GM10847 (cell line): ENCODE results near the gene BRSK2.

Experiments
- POLR2A ChIP-seq: IDR thresholded peaks from 2 replicates; pipeline ENCODE4 v1.6.1; 2011; ENCODE audit not compliant: insufficient read length; ENCODE audit errors: extremely low read depth

BRSK2 gene

GRCh38 chr11:1387961-1388762 lies 1.6 kb upstream of the BRSK2 start:
- no peak for TF ChIP-seq POLR2A

- no peak for TF ChIP-seq POLR2A
Observed at GRCh38 chr11:1388763-1389102, 1.0 kb upstream of the BRSK2 start.

- no peak for TF ChIP-seq POLR2A
Observed at GRCh38 chr11:1389103-1389931, 417 bp upstream of the BRSK2 start.

- TF ChIP-seq POLR2A = no peak
Observed at GRCh38 chr11:1390569-1391164, 933 bp downstream of the BRSK2 start.

GRCh38 chr11:1391165-1392075 lies 1.7 kb downstream of the BRSK2 start:
- TF ChIP-seq POLR2A = no peak

- no peak for TF ChIP-seq POLR2A
Observed at GRCh38 chr11:1392111-1392510, 2.4 kb downstream of the BRSK2 start.

- no peak for TF ChIP-seq POLR2A
Observed at GRCh38 chr11:1392561-1392960, 2.8 kb downstream of the BRSK2 start.

- TF ChIP-seq POLR2A = no peak
Observed at GRCh38 chr11:1393038-1393710, 3.4 kb downstream of the BRSK2 start.

GRCh38 chr11:1394936-1395772 lies 5.4 kb downstream of the BRSK2 start:
- no peak for TF ChIP-seq POLR2A

- TF ChIP-seq POLR2A = no peak
Observed at GRCh38 chr11:1395773-1396374, 6.1 kb downstream of the BRSK2 start.

- TF ChIP-seq POLR2A = no peak
Observed at GRCh38 chr11:1396375-1396841, 6.7 kb downstream of the BRSK2 start.

- no peak for TF ChIP-seq POLR2A
Observed at GRCh38 chr11:1397146-1397861, 7.6 kb downstream of the BRSK2 start.
